Activated naive CD4-positive, alpha-beta T cell treated with anti-CD3 and anti-CD28 coated beads, Interleukin-2, amount 50 U/mL, for 72 hours (primary cell): ENCODE measurements around the gene WDR72. TPM values are rescaled to one million over a fixed set of nuclear protein-coding genes. Genes with fewer than 3 reads are reported as not detected.
"Not testable (repeated sequence)": the region's sequence is repeated elsewhere in the genome, so short reads cannot be mapped to it uniquely, and the experiment has no call there.

Source experiments
- ATAC-seq, 2 donors: fragments of 150-1000 bp; cut with Tn5 transposase; 2 replicates each; pipeline ENCODE4 v1.10.0; 2021; ENCODE audit warnings: mild to moderate bottlenecking in 2 of 2, moderate library complexity in 2 of 2
- DNase-seq, 2 donors: peaks; one replicate each; pipeline ENCODE4 v3.0.0; 2021 to 2022; ENCODE audit warnings: low spot score in 2 of 2
- H3K27ac Mint-ChIP-seq, 2 donors: one replicate each; pipeline ENCODE4 v1.8.0; 2022; ENCODE audit warnings: mild to moderate bottlenecking in 2 of 2, mixed read lengths in 2 of 2
- H3K36me3 Mint-ChIP-seq, 2 donors: one replicate each; pipeline ENCODE4 v1.8.0; 2022; ENCODE audit warnings: mixed read lengths in 2 of 2
- H3K9me3 Mint-ChIP-seq, 2 donors: one replicate each; pipeline ENCODE4 v1.8.0; 2022; ENCODE audit warnings: mixed read lengths in 2 of 2
- total RNA-seq, 2 donors: library from RNA; stranded (reverse); gene quantifications; one replicate each; pipeline ENCODE4 v1.2.3, GENCODE V29; 2022

Gene WDR72
- total RNA-seq, 2 donors from 2014 or later, result not detected

- no peak overlapping the region for H3K27ac Mint-ChIP-seq
- no peaks in the 10 kb centered on the region for H3K36me3 Mint-ChIP-seq
- H3K9me3 Mint-ChIP-seq, result peaks cover 0 to 3% of the 10 kb centered on the region in 2 donors
- DNase-seq (no peak), ATAC-seq (no peak)
Measured at GRCh38 chr15:53721334-53722087, 38.0 kb downstream of the WDR72 start.

- no peaks in the 10 kb centered on the region for H3K36me3 Mint-ChIP-seq
- DNase-seq, result no peak
- H3K9me3 Mint-ChIP-seq, result no peaks in the 10 kb centered on the region
- no peak overlapping the region for H3K27ac Mint-ChIP-seq
- no peak for ATAC-seq
Measured at GRCh38 chr15:53716909-53717876, 42.3 kb downstream of the WDR72 start.

DNA sequence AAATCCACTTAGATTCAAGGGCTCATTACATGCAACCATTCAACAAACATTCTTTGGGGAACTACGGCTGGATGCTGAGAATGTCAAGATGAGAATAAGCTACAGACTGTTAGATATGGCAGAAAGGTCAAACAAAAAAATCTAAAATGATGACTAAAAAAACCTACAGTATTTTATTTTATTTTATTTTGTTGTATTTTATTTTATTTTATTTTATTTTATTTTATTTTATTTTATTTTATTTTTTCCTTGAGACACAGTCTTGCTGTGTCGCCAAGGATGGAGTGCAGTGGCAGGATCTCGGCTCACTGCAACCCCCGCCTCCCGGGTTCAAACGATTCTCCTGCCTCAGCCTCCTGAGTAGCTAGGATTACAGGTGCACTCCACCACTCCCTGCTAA is 46.2 kb downstream of the WDR72 start:
- H3K9me3 Mint-ChIP-seq, result no peaks in the 10 kb centered on the region
- ATAC-seq, result no peak
- H3K36me3 Mint-ChIP-seq, result no peaks in the 10 kb centered on the region
- H3K27ac Mint-ChIP-seq, result no peak overlapping the region
- no peak for DNase-seq

GRCh38 chr15:53710906-53711305 is 48.6 kb downstream of the WDR72 start:
- Mint-ChIP-seq H3K9me3 (no peaks in the 10 kb centered on the region), H3K36me3 (no peaks in the 10 kb centered on the region), H3K27ac (no peak overlapping the region)
- no peak for DNase-seq
- ATAC-seq, result no peak

DNA sequence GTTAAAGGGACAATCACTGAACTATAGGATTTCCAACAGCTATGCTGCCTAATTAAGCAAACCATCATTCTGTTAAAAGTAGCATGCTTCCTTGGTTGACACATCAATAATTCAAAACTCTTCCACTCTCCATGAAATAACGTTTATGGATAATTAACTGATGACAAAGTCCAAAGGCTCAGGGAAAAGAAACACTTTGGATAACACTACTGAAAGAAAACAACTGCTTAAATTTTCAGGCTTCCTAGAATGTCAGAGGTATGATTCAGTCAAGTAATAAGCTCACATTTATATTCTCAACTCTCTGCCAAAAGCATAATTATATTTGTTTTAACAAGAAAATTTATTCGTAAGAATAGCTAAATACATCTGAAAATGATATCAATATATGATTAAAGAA is 49.6 kb downstream of the WDR72 start:
- Mint-ChIP-seq H3K9me3 (no peaks in the 10 kb centered on the region), H3K36me3 (no peaks in the 10 kb centered on the region), H3K27ac (no peak overlapping the region)
- DNase-seq, result no peak
- ATAC-seq, result no peak

- no peak overlapping the region for H3K27ac Mint-ChIP-seq
- ATAC-seq (no peak), DNase-seq (no peak)
- no peaks in the 10 kb centered on the region for H3K36me3 Mint-ChIP-seq
- peaks cover 0 to 2% of the 10 kb centered on the region in 2 donors for H3K9me3 Mint-ChIP-seq
Measured at GRCh38 chr15:53695365-53695764, 64.1 kb downstream of the WDR72 start.

DNA sequence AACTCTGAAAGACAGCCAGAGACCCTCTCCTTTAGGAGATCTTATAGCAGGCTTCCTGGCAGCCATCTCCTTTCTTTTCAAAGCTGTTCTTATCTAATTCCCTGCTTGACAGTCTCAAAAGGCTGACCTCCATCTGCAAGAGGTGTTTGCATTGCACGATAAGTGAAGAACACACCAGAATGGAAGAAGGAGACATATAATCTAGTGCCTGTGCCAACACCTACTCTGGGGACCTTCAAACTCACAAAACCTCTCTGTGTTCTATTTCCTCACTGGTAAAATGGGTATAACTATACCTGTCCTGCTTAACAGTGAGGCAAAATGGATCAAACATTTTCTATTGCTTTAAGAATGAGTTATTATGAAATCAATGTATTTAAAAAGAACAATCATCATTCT is 65.0 kb downstream of the WDR72 start:
- Mint-ChIP-seq H3K27ac (no peak overlapping the region), H3K9me3 (peaks cover 0 to 3% of the 10 kb centered on the region in 2 donors), H3K36me3 (no peaks in the 10 kb centered on the region)

GRCh38 chr15:53693729-53694475 is 65.6 kb downstream of the WDR72 start:
- peaks cover 0 to 3% of the 10 kb centered on the region in 2 donors for H3K9me3 Mint-ChIP-seq
- no peak for ATAC-seq
- H3K27ac Mint-ChIP-seq, result no peak overlapping the region
- no peak for DNase-seq
- no peaks in the 10 kb centered on the region for H3K36me3 Mint-ChIP-seq

More for the DNA sequence above, 65.0 kb downstream of the WDR72 start:
- ATAC-seq (no peak), DNase-seq (no peak)

- H3K27ac Mint-ChIP-seq, H3K36me3 Mint-ChIP-seq, ATAC-seq, H3K9me3 Mint-ChIP-seq, DNase-seq: not testable (repeated sequence)
Measured at GRCh38 chr15:53684162-53684561, 75.3 kb downstream of the WDR72 start.

DNA sequence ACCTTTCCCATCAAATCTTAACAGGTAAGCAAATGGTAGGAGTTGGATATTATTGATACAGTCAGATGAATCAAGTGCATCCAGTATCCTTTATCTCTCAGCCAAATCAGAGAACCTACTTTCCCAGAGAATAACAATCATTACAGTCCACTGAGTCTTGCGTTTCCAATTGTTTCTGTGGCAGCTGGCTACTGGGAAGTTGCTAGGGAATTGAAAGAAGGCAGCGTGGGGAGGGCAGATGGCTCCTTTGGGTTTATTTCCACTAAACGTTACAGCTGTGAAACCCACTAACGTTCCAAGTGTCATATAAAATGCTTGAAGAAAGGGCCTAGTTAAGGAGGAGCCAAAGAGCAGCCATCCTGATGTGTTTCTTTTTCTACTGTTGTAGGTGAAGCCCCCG is 78.4 kb downstream of the WDR72 start:
- DNase-seq (no peak), ATAC-seq (no peak)
- Mint-ChIP-seq H3K9me3 (peaks cover 5 to 8% of the 10 kb centered on the region in 2 donors), H3K27ac (no peak overlapping the region), H3K36me3 (peaks cover 0 to 4% of the 10 kb centered on the region in 2 donors)

- ATAC-seq (no peak), DNase-seq (no peak)
- Mint-ChIP-seq H3K27ac (no peak overlapping the region), H3K9me3 (peaks cover 5 to 8% of the 10 kb centered on the region in 2 donors), H3K36me3 (peaks cover 0 to 4% of the 10 kb centered on the region in 2 donors)
Measured at GRCh38 chr15:53675832-53676231, 83.6 kb downstream of the WDR72 start.

DNA sequence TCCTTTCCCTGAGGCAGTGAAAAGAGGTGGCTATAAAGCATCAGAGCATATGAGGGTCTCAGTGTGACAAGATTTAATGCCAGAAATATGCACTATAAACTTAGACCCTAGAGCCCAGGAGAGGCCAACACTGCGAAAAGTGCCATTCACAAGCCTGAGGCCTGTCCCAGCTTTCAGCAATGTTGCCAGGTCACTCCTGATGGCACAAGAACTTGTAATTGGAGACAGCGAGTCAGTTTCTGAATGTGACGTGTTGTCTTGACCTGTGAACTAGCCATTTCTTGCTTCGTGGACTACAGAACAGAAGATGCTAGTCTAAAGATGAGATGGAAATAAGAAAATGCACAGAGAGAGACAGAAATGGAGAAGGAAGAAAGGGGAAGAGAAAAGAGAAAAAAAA is 87.9 kb downstream of the WDR72 start:
- Mint-ChIP-seq H3K9me3 (no peaks in the 10 kb centered on the region), H3K36me3 (no peaks in the 10 kb centered on the region), H3K27ac (no peak overlapping the region)
- ATAC-seq (no peak), DNase-seq (no peak)

GRCh38 chr15:53670701-53671100 is 88.8 kb downstream of the WDR72 start:
- ATAC-seq (no peak), DNase-seq (no peak)
- Mint-ChIP-seq H3K9me3 (no peaks in the 10 kb centered on the region), H3K36me3 (no peaks in the 10 kb centered on the region), H3K27ac (no peak overlapping the region)

DNA sequence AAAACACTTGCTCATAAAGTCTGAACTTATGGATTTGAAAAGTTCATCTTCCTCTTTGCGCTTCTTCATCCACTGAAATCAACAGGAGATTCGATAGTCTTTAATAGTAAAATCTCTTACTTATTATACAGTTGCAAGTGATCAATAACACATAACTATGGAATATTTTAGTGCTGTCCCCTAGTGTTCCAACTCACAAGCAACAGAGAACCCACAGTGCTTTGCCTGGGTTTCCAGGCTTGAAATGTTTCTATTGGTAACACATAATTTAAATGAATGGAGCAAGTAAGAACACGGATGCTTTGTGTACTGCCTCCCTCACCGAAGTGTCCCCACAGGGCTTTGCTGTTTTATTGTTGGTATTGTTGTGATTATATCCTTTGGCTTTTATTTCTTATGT is 93.5 kb downstream of the WDR72 start:
- DNase-seq, result no peak
- ATAC-seq, result no peak
- Mint-ChIP-seq H3K36me3 (no peaks in the 10 kb centered on the region), H3K27ac (no peak overlapping the region), H3K9me3 (no peaks in the 10 kb centered on the region)

GRCh38 chr15:53658827-53659555 is 100.5 kb downstream of the WDR72 start:
- no peak for ATAC-seq
- no peak for DNase-seq
- no peaks in the 10 kb centered on the region for H3K36me3 Mint-ChIP-seq
- H3K27ac Mint-ChIP-seq, result no peak overlapping the region
- H3K9me3 Mint-ChIP-seq, result no peaks in the 10 kb centered on the region

- Mint-ChIP-seq H3K9me3 (no peaks in the 10 kb centered on the region), H3K27ac (no peak overlapping the region), H3K36me3 (no peaks in the 10 kb centered on the region)
- DNase-seq, result no peak
- ATAC-seq, result no peak
Measured at GRCh38 chr15:53658255-53658654, 101.2 kb downstream of the WDR72 start.
